Measurements from ENCODE around the gene MAP2K5.

Gene MAP2K5
- total RNA-seq: 11.8 to 16.3 (median 12.1) reads per million in 3 donors

- Histone ChIP-seq H3K4me3 (ENCODE audit: insufficient read depth, low read depth, low read length, poor library complexity, severe bottlenecking) (peak within 1 kb of the TSS; percentile 95), H3K36me3 (ENCODE audit: control insufficient read depth, insufficient read depth, low read length) (no peaks in the 10 kb centered on the region), H3K9me3 (ENCODE audit: control insufficient read depth, low read length) (no peaks in the 10 kb centered on the region), H3K27me3 (replicated peaks; ENCODE audit: control insufficient read depth, insufficient read depth, low read length, poor library complexity, severe bottlenecking) (no peaks in the 10 kb centered on the region), H3K4me1 (ENCODE audit: control insufficient read depth, insufficient read depth, low read length, poor library complexity, severe bottlenecking) (peaks cover 8% of the 10 kb centered on the region), H3K27ac (ENCODE audit: insufficient read depth, low read length, poor library complexity, severe bottlenecking) (peak within 1 kb of the TSS; percentile 78)
- DNase-seq: peak; percentile 66 to 75 (median 74)
Measured at GRCh38 chr15:67542420-67543347, at the start of gene MAP2K5. Gene MAP2K5, plus strand, starts transcription at chr15:67542703. Its CDS starts 633 bp downstream, at chr15:67543336.

DNA sequence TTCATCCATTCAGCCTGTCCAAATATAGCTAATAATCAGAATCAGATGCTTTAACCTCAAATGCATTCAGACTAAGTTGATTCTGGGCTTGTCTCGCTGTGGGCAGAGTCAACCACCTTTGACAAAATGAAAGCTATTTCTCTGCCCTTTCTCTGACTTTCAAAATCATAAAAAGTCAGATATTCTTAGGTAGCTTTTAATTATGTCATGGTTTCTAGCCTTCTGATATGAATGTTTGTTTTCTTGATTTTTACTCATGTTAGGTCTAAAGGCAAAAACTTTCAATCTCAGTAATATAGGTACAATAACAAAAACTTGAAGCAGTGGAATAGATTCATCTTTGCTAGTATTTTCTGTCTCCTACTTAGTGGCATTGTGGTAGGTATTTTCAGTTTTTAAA, 46.9 kb upstream of the MAP2K5 start:
- Histone ChIP-seq H3K27me3 (replicated peaks; ENCODE audit: control insufficient read depth, insufficient read depth, low read length, poor library complexity, severe bottlenecking) (no peaks in the 10 kb centered on the region), H3K4me1 (ENCODE audit: control insufficient read depth, insufficient read depth, low read length, poor library complexity, severe bottlenecking) (no peaks in the 10 kb centered on the region), H3K9me3 (ENCODE audit: control insufficient read depth, low read length) (no peaks in the 10 kb centered on the region), H3K27ac (ENCODE audit: insufficient read depth, low read length, poor library complexity, severe bottlenecking) (no peak overlapping the region), H3K36me3 (ENCODE audit: control insufficient read depth, insufficient read depth, low read length) (no peaks in the 10 kb centered on the region), H3K4me3 (ENCODE audit: insufficient read depth, low read depth, low read length, poor library complexity, severe bottlenecking) (no peak overlapping the region)
- no peak for DNase-seq

DNA sequence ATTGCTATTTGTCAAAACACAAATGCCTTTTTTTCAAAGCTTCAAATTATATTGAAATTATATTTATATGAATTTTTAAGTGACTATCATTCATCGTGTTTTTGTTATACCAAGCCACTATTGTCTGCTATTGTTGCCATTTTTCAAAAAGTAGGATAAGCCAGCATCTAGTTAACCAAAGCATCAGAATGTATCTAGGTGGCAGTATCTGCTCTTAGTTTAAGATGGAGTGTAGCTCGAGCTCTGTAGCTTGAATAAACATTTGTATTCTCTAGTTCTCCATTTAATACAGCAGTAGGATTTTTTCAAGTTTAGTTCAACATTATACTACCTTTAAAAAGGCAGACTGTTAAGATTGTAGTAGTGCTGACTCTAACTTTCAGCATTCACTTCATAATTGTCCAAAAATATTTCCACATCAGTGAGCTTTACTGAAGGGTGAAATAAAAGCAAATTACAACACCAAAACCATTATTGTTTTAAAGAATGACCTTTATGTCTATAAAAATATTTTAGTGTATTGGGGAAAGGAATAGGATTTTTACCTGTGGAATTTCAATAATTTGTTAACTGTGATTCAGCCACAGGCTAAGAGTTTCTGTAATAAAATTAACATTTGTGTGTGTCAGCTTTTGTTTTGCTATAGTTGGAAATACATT, 41.2 kb upstream of the MAP2K5 start:
- Histone ChIP-seq H3K27me3 (replicated peaks; ENCODE audit: control insufficient read depth, insufficient read depth, low read length, poor library complexity, severe bottlenecking) (no peaks in the 10 kb centered on the region), H3K27ac (ENCODE audit: insufficient read depth, low read length, poor library complexity, severe bottlenecking) (no peak overlapping the region), H3K4me1 (ENCODE audit: control insufficient read depth, insufficient read depth, low read length, poor library complexity, severe bottlenecking) (no peaks in the 10 kb centered on the region), H3K36me3 (ENCODE audit: control insufficient read depth, insufficient read depth, low read length) (no peaks in the 10 kb centered on the region), H3K4me3 (ENCODE audit: insufficient read depth, low read depth, low read length, poor library complexity, severe bottlenecking) (no peak overlapping the region), H3K9me3 (ENCODE audit: control insufficient read depth, low read length) (no peaks in the 10 kb centered on the region)
- DNase-seq: no peak

- H3K27me3 ChIP-seq (replicated peaks; ENCODE audit: control insufficient read depth, insufficient read depth, low read length, poor library complexity, severe bottlenecking): no peaks in the 10 kb centered on the region
- DNase-seq: no peak
- H3K27ac ChIP-seq (ENCODE audit: insufficient read depth, low read length, poor library complexity, severe bottlenecking): no peak overlapping the region
- H3K4me3 ChIP-seq (ENCODE audit: insufficient read depth, low read depth, low read length, poor library complexity, severe bottlenecking): no peak overlapping the region
- no peaks in the 10 kb centered on the region for H3K4me1 ChIP-seq (ENCODE audit: control insufficient read depth, insufficient read depth, low read length, poor library complexity, severe bottlenecking)
- H3K9me3 ChIP-seq (ENCODE audit: control insufficient read depth, low read length): no peaks in the 10 kb centered on the region
- H3K36me3 ChIP-seq (ENCODE audit: control insufficient read depth, insufficient read depth, low read length): no peaks in the 10 kb centered on the region
Measured at GRCh38 chr15:67501836-67502461, 40.6 kb upstream of the MAP2K5 start.

- no peak overlapping the region for H3K4me3 ChIP-seq (ENCODE audit: insufficient read depth, low read depth, low read length, poor library complexity, severe bottlenecking)
- no peaks in the 10 kb centered on the region for H3K27me3 ChIP-seq (replicated peaks; ENCODE audit: control insufficient read depth, insufficient read depth, low read length, poor library complexity, severe bottlenecking)
- no peak overlapping the region for H3K27ac ChIP-seq (ENCODE audit: insufficient read depth, low read length, poor library complexity, severe bottlenecking)
- no peaks in the 10 kb centered on the region for H3K9me3 ChIP-seq (ENCODE audit: control insufficient read depth, low read length)
- DNase-seq: no peak
- no peaks in the 10 kb centered on the region for H3K4me1 ChIP-seq (ENCODE audit: control insufficient read depth, insufficient read depth, low read length, poor library complexity, severe bottlenecking)
- H3K36me3 ChIP-seq (ENCODE audit: control insufficient read depth, insufficient read depth, low read length): no peaks in the 10 kb centered on the region
Measured at GRCh38 chr15:67504056-67504455, 38.4 kb upstream of the MAP2K5 start.

DNA sequence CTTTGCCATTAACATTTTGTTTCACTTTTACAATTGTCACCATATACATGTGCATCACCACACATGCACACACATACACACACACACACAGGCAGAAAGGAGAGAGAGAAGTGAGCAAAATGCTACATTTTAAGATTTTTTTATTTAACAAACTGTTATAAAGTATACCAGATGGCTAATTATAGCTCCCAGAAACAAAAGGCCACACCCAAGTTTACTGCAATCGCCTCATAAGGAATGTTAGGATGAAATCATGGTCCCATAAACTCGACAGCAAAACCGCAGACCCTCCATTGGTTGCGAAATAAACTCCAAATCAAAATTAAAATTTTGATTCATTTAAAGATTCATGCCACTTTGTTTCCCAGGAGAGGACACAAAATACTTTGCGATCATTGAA, 37.7 kb upstream of the MAP2K5 start:
- no peak for DNase-seq
- Histone ChIP-seq H3K27me3 (replicated peaks; ENCODE audit: control insufficient read depth, insufficient read depth, low read length, poor library complexity, severe bottlenecking) (no peaks in the 10 kb centered on the region), H3K4me3 (ENCODE audit: insufficient read depth, low read depth, low read length, poor library complexity, severe bottlenecking) (no peak overlapping the region), H3K9me3 (ENCODE audit: control insufficient read depth, low read length) (no peaks in the 10 kb centered on the region), H3K27ac (ENCODE audit: insufficient read depth, low read length, poor library complexity, severe bottlenecking) (no peak overlapping the region), H3K36me3 (ENCODE audit: control insufficient read depth, insufficient read depth, low read length) (no peaks in the 10 kb centered on the region), H3K4me1 (ENCODE audit: control insufficient read depth, insufficient read depth, low read length, poor library complexity, severe bottlenecking) (no peaks in the 10 kb centered on the region)

DNA sequence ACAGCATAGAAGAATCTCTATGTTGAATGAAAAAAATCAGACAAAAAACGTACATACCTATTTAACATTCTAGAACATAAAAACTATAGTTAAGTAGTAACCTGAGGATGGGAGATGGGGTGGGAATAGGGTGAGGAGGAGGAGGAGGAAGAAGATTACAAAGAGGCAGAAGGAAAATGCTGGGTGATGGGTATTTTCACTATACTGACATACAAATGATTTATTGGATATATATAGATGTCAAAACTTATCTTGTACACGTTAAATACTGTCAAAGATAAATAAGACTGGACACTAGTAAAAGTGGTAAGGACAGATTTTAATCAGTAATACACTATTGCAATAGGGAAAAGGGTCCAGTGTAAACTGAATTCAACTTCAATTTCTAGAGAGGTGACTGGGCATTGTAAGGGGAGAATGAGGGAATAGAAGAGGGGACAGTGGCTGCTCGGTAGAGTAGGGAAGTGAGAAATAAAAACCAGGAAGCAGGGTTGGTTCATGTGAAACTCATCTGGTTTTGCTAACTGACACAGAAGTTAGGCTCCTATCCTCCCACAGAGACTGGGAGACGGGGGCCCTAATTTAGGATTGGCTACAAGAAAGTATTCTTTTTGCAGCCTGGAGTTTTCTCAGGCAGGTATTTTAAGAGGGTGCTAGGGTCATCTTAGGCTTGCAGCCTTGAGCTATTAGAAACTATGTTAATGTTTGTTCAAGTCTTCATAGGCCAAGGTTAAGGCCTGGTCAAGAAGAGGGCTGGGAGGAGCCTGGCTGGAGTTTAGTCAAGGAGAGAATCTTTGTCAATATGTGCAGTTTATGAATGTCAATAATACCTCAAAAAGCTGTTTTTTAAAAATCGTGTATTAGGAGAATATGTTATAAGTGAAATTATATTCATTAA, 36.6 kb upstream of the MAP2K5 start:
- H3K36me3 ChIP-seq (ENCODE audit: control insufficient read depth, insufficient read depth, low read length): no peaks in the 10 kb centered on the region
- no peak overlapping the region for H3K4me3 ChIP-seq (ENCODE audit: insufficient read depth, low read depth, low read length, poor library complexity, severe bottlenecking)
- no peak overlapping the region for H3K27ac ChIP-seq (ENCODE audit: insufficient read depth, low read length, poor library complexity, severe bottlenecking)
- H3K27me3 ChIP-seq (replicated peaks; ENCODE audit: control insufficient read depth, insufficient read depth, low read length, poor library complexity, severe bottlenecking): no peaks in the 10 kb centered on the region
- H3K9me3 ChIP-seq (ENCODE audit: control insufficient read depth, low read length): no peaks in the 10 kb centered on the region
- no peak for DNase-seq
- H3K4me1 ChIP-seq (ENCODE audit: control insufficient read depth, insufficient read depth, low read length, poor library complexity, severe bottlenecking): no peaks in the 10 kb centered on the region

DNA sequence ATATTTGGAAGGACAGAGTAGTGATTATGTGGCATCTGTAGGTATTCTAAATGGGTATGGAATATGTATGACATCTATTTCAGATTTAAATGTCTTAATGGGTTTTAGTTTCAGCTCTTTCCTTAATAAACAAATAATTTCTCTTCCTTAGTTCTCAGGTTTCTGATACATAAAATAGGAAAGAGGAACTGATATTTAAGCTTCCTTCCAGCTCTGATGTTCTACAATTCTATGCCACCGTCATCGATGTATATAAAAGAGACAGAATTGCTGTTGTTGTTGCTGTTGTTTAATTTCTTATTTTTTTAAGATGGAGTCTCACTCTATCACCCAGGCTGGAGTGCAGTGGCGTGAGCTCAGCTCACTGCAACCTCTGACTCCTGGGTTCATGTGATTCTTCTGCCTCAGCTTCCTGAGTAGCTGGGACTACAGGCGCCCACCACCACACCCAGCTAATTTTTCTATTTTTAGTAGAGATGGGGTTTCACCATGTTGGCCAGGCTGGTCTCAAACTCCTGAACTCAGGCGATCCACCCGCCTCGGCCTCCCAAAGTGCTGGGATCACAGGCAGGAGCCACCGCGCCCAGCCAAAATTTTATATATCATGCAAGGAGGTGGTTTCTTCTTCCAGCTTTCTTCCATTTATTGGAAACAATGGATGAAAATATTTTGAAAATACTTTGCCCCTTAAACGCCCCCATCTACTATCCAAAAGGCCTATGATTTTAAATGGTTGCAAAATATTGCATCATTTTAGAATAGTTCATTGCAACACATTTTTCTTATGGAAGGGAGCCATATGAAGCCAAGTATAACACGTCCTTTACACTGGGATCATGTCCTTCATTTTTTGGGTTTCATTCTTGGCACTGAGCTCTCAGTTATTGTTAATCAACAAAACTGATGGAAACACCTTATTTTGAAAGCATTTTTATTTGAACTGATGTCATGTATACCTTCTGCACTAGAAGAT, 35.4 kb upstream of the MAP2K5 start:
- Histone ChIP-seq H3K4me1 (ENCODE audit: control insufficient read depth, insufficient read depth, low read length, poor library complexity, severe bottlenecking) (no peaks in the 10 kb centered on the region), H3K27me3 (replicated peaks; ENCODE audit: control insufficient read depth, insufficient read depth, low read length, poor library complexity, severe bottlenecking) (no peaks in the 10 kb centered on the region), H3K9me3 (ENCODE audit: control insufficient read depth, low read length) (no peaks in the 10 kb centered on the region), H3K36me3 (ENCODE audit: control insufficient read depth, insufficient read depth, low read length) (no peaks in the 10 kb centered on the region), H3K4me3 (ENCODE audit: insufficient read depth, low read depth, low read length, poor library complexity, severe bottlenecking) (no peak overlapping the region), H3K27ac (ENCODE audit: insufficient read depth, low read length, poor library complexity, severe bottlenecking) (no peak overlapping the region)
- DNase-seq: no peak

- H3K4me3 ChIP-seq (ENCODE audit: insufficient read depth, low read depth, low read length, poor library complexity, severe bottlenecking): no peak overlapping the region
- no peak overlapping the region for H3K27ac ChIP-seq (ENCODE audit: insufficient read depth, low read length, poor library complexity, severe bottlenecking)
- H3K36me3 ChIP-seq (ENCODE audit: control insufficient read depth, insufficient read depth, low read length): no peaks in the 10 kb centered on the region
Measured at GRCh38 chr15:67508407-67508806, 34.1 kb upstream of the MAP2K5 start.

More at GRCh38 chr15:67508407-67508806, 34.1 kb upstream of the MAP2K5 start:
- H3K27me3 ChIP-seq (replicated peaks; ENCODE audit: control insufficient read depth, insufficient read depth, low read length, poor library complexity, severe bottlenecking): no peaks in the 10 kb centered on the region
- no peaks in the 10 kb centered on the region for H3K9me3 ChIP-seq (ENCODE audit: control insufficient read depth, low read length)
- no peaks in the 10 kb centered on the region for H3K4me1 ChIP-seq (ENCODE audit: control insufficient read depth, insufficient read depth, low read length, poor library complexity, severe bottlenecking)
- DNase-seq: no peak
